MM.1S (cell line): ENCODE data around the gene SMARCA4.

ENCODE experiments used
- DNase-seq: peaks from one replicate; pipeline ENCODE4 v3.0.0-alpha.2; 2015
- H2AFZ ChIP-seq: fragments of 300-600 bp; sonication (generic); 2 replicates; pipeline ENCODE4 v1.6.0; 2016; ENCODE audit warnings: antibody characterized with exemption, low read length
- H3F3A ChIP-seq: fragments of 300-600 bp; sonication (generic); 2 replicates; pipeline ENCODE4 v1.6.1; 2016; ENCODE audit warnings: mild to moderate bottlenecking, antibody characterized with exemption, low read length, moderate library complexity, mixed read lengths; ENCODE audit not compliant: insufficient read depth
- H3K27ac ChIP-seq: fragments of 300-600 bp; sonication (generic); 2 replicates; pipeline ENCODE4 v1.5.1; 2016; ENCODE audit warnings: mild to moderate bottlenecking, low read length
- H3K27me3 ChIP-seq: fragments of 300-600 bp; sonication (generic); replicated peaks from 2 replicates; pipeline ENCODE4 v1.6.0; 2016; ENCODE audit warnings: low read length; ENCODE audit not compliant: insufficient read depth
- H3K36me3 ChIP-seq: fragments of 300-600 bp; sonication (generic); replicated peaks from 2 replicates; pipeline ENCODE4 v1.6.1; 2016; ENCODE audit warnings: mild to moderate bottlenecking, low read length, mixed read lengths; ENCODE audit not compliant: insufficient read depth
- H3K4me1 ChIP-seq: fragments of 300-600 bp; sonication (generic); 2 replicates; pipeline ENCODE4 v1.6.1; 2016; ENCODE audit warnings: low read length, mixed read lengths
- H3K4me2 ChIP-seq: fragments of 300-600 bp; sonication (generic); 2 replicates; pipeline ENCODE4 v1.6.0; 2016; ENCODE audit warnings: low read depth, low read length
- H3K4me3 ChIP-seq: fragments of 300-600 bp; sonication (generic); 2 replicates; pipeline ENCODE4 v1.5.1; 2016; ENCODE audit warnings: low read length, mixed read lengths
- H3K79me2 ChIP-seq: fragments of 300-600 bp; sonication (generic); 2 replicates; pipeline ENCODE4 v1.6.1; 2016; ENCODE audit warnings: mixed run types, low read length, mixed read lengths
- H3K9ac ChIP-seq: fragments of 300-600 bp; sonication (generic); 2 replicates; pipeline ENCODE4 v1.6.1; 2016; ENCODE audit warnings: low read length, mixed read lengths
- H3K9me2 ChIP-seq: fragments of 300-600 bp; sonication (generic); replicated peaks from 2 replicates; pipeline ENCODE4 v1.6.1; 2016; ENCODE audit warnings: mild to moderate bottlenecking, low read length, mixed read lengths; ENCODE audit not compliant: insufficient read depth
- H3K9me3 ChIP-seq: fragments of 300-600 bp; sonication (generic); replicated peaks from 2 replicates; pipeline ENCODE4 v1.6.1; 2016; ENCODE audit warnings: mild to moderate bottlenecking, low read length, mixed read lengths; ENCODE audit not compliant: insufficient read depth
- H4K20me1 ChIP-seq: fragments of 300-600 bp; sonication (generic); 2 replicates; pipeline ENCODE4 v1.6.1; 2016; ENCODE audit warnings: mild to moderate bottlenecking, low read length, moderate library complexity, mixed read lengths; ENCODE audit not compliant: insufficient read depth
- EZH2 ChIP-seq: fragments of 300-600 bp; sonication (generic); optimal IDR thresholded peaks from 2 replicates; pipeline ENCODE3; 2017; ENCODE audit warnings: low read depth, mild to moderate bottlenecking, antibody characterized with exemption, low read length, mixed read lengths
- EZH2phosphoT487 ChIP-seq: fragments of 300-600 bp; sonication (generic); IDR thresholded peaks from 2 replicates; pipeline ENCODE4 v1.6.1; 2018; ENCODE audit warnings: antibody characterized with exemption, low read length
- TF ChIP-seq, protein P1 (sequence below): fragments of 300-600 bp; sonication (generic); IDR thresholded peaks from 2 replicates; pipeline ENCODE4 v1.5.1; 2016; ENCODE audit warnings: antibody characterized with exemption, low read length, mixed read lengths

SMARCA4 gene

DNA sequence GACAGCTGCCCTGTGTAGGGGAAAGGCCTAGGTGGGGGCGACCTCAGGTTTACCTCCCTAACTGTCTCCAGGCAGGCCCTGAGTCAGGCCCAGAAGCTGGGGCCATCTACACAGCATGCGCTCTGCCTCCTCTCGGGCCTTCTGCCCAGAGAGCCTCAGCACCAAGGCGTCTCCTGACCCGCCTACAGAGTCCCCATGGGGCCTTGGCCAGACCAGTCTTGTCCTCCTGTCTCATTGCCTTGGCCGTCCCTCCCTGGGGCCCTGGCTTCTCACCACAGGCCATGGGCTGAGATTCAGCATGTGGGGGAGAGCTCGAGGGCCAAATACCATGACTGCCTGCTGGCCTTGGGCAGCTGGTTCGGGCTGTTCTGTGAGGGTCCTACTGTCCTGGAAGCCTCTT, 59.0 kb downstream of the SMARCA4 start:
- TF ChIP-seq EZH2 (no peak), EZH2phosphoT487 (no peak)
- TF ChIP-seq, protein P1, sequence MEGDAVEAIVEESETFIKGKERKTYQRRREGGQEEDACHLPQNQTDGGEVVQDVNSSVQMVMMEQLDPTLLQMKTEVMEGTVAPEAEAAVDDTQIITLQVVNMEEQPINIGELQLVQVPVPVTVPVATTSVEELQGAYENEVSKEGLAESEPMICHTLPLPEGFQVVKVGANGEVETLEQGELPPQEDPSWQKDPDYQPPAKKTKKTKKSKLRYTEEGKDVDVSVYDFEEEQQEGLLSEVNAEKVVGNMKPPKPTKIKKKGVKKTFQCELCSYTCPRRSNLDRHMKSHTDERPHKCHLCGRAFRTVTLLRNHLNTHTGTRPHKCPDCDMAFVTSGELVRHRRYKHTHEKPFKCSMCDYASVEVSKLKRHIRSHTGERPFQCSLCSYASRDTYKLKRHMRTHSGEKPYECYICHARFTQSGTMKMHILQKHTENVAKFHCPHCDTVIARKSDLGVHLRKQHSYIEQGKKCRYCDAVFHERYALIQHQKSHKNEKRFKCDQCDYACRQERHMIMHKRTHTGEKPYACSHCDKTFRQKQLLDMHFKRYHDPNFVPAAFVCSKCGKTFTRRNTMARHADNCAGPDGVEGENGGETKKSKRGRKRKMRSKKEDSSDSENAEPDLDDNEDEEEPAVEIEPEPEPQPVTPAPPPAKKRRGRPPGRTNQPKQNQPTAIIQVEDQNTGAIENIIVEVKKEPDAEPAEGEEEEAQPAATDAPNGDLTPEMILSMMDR = no peak
- H3K4me2 ChIP-seq = no peak overlapping the region
- no peaks in the 10 kb centered on the region for H4K20me1 ChIP-seq
- H3K27me3 ChIP-seq = no peaks in the 10 kb centered on the region
- no peak overlapping the region for H3K27ac ChIP-seq
- H3K9me2 ChIP-seq = no peaks in the 10 kb centered on the region
- H3F3A ChIP-seq = no peaks in the 10 kb centered on the region
- H3K4me3 ChIP-seq = no peak overlapping the region
- no peak overlapping the region for H2AFZ ChIP-seq
- H3K4me1 ChIP-seq = no peaks in the 10 kb centered on the region
- no peak for DNase-seq
- no peaks in the 10 kb centered on the region for H3K79me2 ChIP-seq
- no peaks in the 10 kb centered on the region for H3K9me3 ChIP-seq
- H3K9ac ChIP-seq = no peak overlapping the region
- no peaks in the 10 kb centered on the region; the same call in none of the 2 replicates for H3K36me3 ChIP-seq

DNA sequence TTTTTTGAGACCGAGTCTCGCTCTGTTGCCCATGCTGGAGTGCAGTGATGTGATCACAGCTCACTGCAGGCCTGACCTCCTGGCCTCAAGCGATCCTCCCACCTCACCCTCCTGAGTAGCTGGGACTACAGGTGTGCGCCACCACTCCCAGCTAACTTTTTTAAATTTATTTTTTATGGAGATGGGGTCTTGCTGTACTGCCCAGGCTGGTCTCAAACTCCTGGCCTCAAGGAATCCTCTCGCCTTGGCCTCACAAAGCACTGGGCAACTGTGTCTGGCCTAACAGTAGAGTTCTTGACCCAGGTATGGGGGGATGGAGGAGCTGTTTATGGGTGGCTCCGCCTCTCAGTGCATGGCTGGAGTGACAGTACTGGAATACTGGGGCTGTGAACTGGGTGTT, 59.6 kb downstream of the SMARCA4 start:
- H3K4me2 ChIP-seq = no peak overlapping the region
- no peaks in the 10 kb centered on the region for H3K9me3 ChIP-seq
- H3K4me1 ChIP-seq = no peaks in the 10 kb centered on the region
- DNase-seq = no peak
- no peaks in the 10 kb centered on the region for H3K9me2 ChIP-seq
- H3K36me3 ChIP-seq = no peaks in the 10 kb centered on the region; the same call in none of the 2 replicates
- H3K4me3 ChIP-seq = no peak overlapping the region
- no peaks in the 10 kb centered on the region for H3F3A ChIP-seq
- TF ChIP-seq, protein P1 = no peak
- TF ChIP-seq EZH2 (no peak), EZH2phosphoT487 (no peak)
- H4K20me1 ChIP-seq = no peaks in the 10 kb centered on the region
- H3K9ac ChIP-seq = no peak overlapping the region
- H2AFZ ChIP-seq = no peak overlapping the region
- H3K79me2 ChIP-seq = no peaks in the 10 kb centered on the region
- H3K27ac ChIP-seq = no peak overlapping the region
- H3K27me3 ChIP-seq = no peaks in the 10 kb centered on the region

DNA sequence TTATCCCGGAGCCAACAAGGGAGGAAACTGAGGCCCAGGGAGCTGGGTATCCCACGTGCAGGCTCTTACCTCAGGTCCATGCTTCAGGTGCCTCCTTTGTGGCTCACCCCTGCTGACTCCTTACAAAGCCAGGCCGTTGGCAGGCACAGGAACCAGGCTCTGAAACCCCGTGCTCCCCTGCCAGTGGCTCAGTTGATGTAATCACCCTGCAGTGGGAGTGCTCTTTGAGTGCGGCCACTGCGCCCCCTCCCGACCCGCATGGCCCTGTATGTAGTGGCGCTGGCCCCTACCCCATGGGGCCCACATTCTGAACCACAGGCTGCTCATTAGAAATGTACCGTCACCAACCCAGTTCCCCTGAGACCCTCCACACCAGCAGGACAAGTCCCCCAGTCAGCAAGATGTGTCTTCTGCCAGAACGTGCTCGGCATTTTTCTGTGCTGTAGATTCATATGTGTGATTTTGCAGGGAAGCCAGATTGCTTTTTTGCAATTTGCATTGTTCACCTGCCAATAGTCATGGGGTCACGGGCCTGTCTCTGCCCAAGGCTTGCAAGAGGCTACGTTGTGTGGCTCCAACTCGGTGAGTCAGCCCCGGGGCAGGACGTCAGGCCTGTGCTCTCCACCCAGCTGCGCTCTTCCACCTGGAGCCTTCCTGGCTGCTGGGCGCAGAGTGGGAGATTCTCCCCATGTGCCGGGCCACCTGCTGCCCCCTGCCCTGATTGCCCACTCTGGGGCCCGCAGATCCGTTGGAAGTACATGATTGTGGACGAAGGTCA, 60.3 kb downstream of the SMARCA4 start:
- H3K9me2 ChIP-seq = no peaks in the 10 kb centered on the region
- H3K4me3 ChIP-seq = no peak overlapping the region
- DNase-seq = no peak

More for the DNA sequence above, 60.3 kb downstream of the SMARCA4 start:
- TF ChIP-seq EZH2 = no peak
- TF ChIP-seq, protein P1 = no peak
- TF ChIP-seq EZH2phosphoT487 = no peak
- Histone ChIP-seq H3K36me3 (no peaks in the 10 kb centered on the region; the same call in none of the 2 replicates), H2AFZ (no peak overlapping the region), H3K27ac (no peak overlapping the region), H3K9me3 (no peaks in the 10 kb centered on the region), H3K27me3 (no peaks in the 10 kb centered on the region), H3F3A (no peaks in the 10 kb centered on the region), H3K4me2 (no peak overlapping the region), H3K9ac (no peak overlapping the region), H3K4me1 (no peaks in the 10 kb centered on the region), H4K20me1 (no peaks in the 10 kb centered on the region), H3K79me2 (no peaks in the 10 kb centered on the region)
